PC-9 (cell line): ENCODE results near the gene SPR.

Source experiments
- EZH2 ChIP-seq: fragments of 200-600 bp; sonication (generic); IDR thresholded peaks from 2 replicates; pipeline ENCODE4 v1.8.0; 2017; ENCODE audit warnings: antibody characterized with exemption, low read depth
- TF ChIP-seq, protein P1 (sequence below): fragments of 200-600 bp; sonication (generic); conservative IDR thresholded peaks from 2 replicates; pipeline ENCODE4 v1.6.1; 2017; ENCODE audit warnings: mixed run types, antibody characterized with exemption, mild to moderate bottlenecking, moderate library complexity

DNA sequence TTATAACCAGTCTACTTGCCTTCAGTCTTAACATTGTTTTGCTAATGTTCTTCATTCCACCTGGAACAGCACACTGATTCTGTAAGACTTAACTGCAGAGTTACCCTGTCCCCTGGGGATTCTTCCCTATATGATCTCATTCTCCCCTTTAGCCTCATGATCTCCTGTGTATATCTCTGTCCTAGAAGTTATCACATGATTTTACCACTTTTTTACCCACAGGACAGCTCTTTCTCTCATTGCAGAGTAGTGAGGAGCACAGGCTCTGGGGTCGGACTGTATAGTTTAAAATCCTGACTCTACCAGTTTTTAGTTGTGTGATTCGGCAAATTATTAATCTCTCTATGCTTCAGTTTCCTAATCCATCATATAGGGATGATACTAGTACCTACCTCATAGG, 47.1 kb upstream of the SPR start:
- TF ChIP-seq, protein P1, sequence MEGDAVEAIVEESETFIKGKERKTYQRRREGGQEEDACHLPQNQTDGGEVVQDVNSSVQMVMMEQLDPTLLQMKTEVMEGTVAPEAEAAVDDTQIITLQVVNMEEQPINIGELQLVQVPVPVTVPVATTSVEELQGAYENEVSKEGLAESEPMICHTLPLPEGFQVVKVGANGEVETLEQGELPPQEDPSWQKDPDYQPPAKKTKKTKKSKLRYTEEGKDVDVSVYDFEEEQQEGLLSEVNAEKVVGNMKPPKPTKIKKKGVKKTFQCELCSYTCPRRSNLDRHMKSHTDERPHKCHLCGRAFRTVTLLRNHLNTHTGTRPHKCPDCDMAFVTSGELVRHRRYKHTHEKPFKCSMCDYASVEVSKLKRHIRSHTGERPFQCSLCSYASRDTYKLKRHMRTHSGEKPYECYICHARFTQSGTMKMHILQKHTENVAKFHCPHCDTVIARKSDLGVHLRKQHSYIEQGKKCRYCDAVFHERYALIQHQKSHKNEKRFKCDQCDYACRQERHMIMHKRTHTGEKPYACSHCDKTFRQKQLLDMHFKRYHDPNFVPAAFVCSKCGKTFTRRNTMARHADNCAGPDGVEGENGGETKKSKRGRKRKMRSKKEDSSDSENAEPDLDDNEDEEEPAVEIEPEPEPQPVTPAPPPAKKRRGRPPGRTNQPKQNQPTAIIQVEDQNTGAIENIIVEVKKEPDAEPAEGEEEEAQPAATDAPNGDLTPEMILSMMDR = no peak
- TF ChIP-seq EZH2 = no peak
